Measurements from ENCODE around the gene AK4.

- TF ChIP-seq POLR2A (IDR thresholded peaks at IDR 0.05), result no peak
- TF ChIP-seq, protein P1, sequence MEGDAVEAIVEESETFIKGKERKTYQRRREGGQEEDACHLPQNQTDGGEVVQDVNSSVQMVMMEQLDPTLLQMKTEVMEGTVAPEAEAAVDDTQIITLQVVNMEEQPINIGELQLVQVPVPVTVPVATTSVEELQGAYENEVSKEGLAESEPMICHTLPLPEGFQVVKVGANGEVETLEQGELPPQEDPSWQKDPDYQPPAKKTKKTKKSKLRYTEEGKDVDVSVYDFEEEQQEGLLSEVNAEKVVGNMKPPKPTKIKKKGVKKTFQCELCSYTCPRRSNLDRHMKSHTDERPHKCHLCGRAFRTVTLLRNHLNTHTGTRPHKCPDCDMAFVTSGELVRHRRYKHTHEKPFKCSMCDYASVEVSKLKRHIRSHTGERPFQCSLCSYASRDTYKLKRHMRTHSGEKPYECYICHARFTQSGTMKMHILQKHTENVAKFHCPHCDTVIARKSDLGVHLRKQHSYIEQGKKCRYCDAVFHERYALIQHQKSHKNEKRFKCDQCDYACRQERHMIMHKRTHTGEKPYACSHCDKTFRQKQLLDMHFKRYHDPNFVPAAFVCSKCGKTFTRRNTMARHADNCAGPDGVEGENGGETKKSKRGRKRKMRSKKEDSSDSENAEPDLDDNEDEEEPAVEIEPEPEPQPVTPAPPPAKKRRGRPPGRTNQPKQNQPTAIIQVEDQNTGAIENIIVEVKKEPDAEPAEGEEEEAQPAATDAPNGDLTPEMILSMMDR (IDR thresholded peaks at IDR 0.05), result no peak
Observed at GRCh38 chr1:65263286-65263685, 115.3 kb downstream of the AK4 start.

All from gastroesophageal sphincter (tissue), 3 donors.